A549 (cell line): Measurements from ENCODE around the gene CELF2.

Source experiments
- CTCF ChIP-seq: fragments of >200 bp; sonication (Bioruptor Twin); formaldehyde crosslinking; IDR thresholded peaks from 3 replicates; pipeline ENCODE4 v1.5.1; 2016
- ELK1 ChIP-seq: fragments of 150-350 bp; IDR thresholded peaks from 2 replicates; pipeline ENCODE4 v1.6.1; 2014; ENCODE audit warnings: low read depth, mild to moderate bottlenecking, low read length
- HOXB5 ChIP-seq: fragments of 250-450 bp; sonication (Bioruptor Pico); IDR thresholded peaks from 2 replicates; pipeline ENCODE4 v1.5.0; 2020; ENCODE audit warnings: mild to moderate bottlenecking, moderate library complexity
- MAX ChIP-seq: IDR thresholded peaks from 2 replicates; pipeline ENCODE4 v1.6.1; 2012
- POLR2A ChIP-seq: IDR thresholded peaks from 2 replicates; pipeline ENCODE4 v1.6.1; 2012; ENCODE audit warnings: mild to moderate bottlenecking, low read length
- RAD21 ChIP-seq, 2 experiments: fragments of >200 bp in 1 of 2; sonication (Bioruptor Twin) in 1 of 2; formaldehyde crosslinking in 1 of 2; IDR thresholded peaks in 1 of 2; conservative IDR thresholded peaks in 1 of 2; 2 replicates in 1 of 2; 3 replicates in 1 of 2; pipeline ENCODE4 v1.6.1; 2012 to 2018; ENCODE audit warnings: inconsistent platforms in 1 of 2
- USF2 ChIP-seq: fragments of 450-650 bp; IDR thresholded peaks from 2 replicates; pipeline ENCODE4 v1.6.1; 2014; ENCODE audit warnings: antibody characterized with exemption
- TF ChIP-seq, protein P1 (sequence below): IDR thresholded peaks from 2 replicates; pipeline ENCODE4 v1.6.1; 2012
- TF ChIP-seq, protein P2 (sequence below): fragments of >200 bp; sonication (Bioruptor Twin); formaldehyde crosslinking; IDR thresholded peaks from 2 replicates; pipeline ENCODE4 v1.6.1; 2016

DNA sequence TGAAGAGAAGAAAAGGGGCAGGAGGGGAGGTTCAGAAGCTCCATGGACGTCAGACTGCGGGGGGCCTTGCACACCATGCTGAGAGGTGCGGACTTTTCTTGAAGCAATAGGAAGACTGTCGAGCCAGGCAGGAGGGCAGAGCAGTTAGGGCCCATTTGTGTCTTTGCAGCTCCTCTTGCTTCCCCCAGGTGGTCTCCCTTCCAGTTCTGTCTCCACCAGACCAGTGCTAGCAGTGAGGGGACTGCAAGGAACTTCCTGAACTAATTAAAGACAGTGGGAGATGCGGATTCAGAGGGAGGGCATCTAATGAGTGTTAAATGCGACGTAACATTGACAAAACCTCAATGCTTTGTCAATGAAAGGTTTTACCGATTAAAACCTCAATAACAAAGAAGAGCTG lies 368.4 kb downstream of the CELF2 start:
- TF ChIP-seq HOXB5 (CRISPR knock-in tag) (no peak), CTCF (no peak), POLR2A (no peak), RAD21 (conservative IDR thresholded peaks at IDR 0.05 in 1 of 2, IDR thresholded peaks at IDR 0.05 in 1 of 2) (no peak), ELK1 (no peak), MAX (no peak), USF2 (no peak)
- TF ChIP-seq, protein P1, sequence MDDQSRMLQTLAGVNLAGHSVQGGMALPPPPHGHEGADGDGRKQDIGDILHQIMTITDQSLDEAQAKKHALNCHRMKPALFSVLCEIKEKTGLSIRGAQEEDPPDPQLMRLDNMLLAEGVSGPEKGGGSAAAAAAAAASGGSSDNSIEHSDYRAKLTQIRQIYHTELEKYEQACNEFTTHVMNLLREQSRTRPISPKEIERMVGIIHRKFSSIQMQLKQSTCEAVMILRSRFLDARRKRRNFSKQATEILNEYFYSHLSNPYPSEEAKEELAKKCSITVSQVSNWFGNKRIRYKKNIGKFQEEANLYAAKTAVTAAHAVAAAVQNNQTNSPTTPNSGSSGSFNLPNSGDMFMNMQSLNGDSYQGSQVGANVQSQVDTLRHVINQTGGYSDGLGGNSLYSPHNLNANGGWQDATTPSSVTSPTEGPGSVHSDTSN: no peak
- TF ChIP-seq, protein P2, sequence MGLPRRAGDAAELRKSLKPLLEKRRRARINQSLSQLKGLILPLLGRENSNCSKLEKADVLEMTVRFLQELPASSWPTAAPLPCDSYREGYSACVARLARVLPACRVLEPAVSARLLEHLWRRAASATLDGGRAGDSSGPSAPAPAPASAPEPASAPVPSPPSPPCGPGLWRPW: no peak
